Chondrocyte (in vitro differentiated cells): ENCODE results near the gene GUCY2D. TPM values are rescaled to one million over a fixed set of nuclear protein-coding genes. Genes with fewer than 3 reads are reported as not detected.

Experiments used
- DNase-seq: peaks from one replicate; pipeline ENCODE4 v3.0.0; 2021; ENCODE audit warnings: mixed read lengths, low spot score
- H3K27ac Mint-ChIP-seq: one replicate; pipeline ENCODE4 v1.8.0; 2021; ENCODE audit warnings: mild to moderate bottlenecking, moderate library complexity, mixed read lengths; ENCODE audit not compliant: unreplicated experiment
- H3K27me3 Mint-ChIP-seq: 2 replicates; pipeline ENCODE4 v1.8.0; 2021; ENCODE audit warnings: low read depth, mixed read lengths
- H3K36me3 Mint-ChIP-seq: 2 replicates; pipeline ENCODE4 v1.8.0; 2021; ENCODE audit warnings: low read depth, mixed read lengths
- H3K4me1 Mint-ChIP-seq: 2 replicates; pipeline ENCODE4 v1.8.0; 2021; ENCODE audit warnings: low read depth, mild to moderate bottlenecking, mixed read lengths
- H3K4me3 Mint-ChIP-seq: one replicate; pipeline ENCODE4 v1.8.0; 2021; ENCODE audit warnings: mild to moderate bottlenecking, moderate library complexity, mixed read lengths; ENCODE audit not compliant: unreplicated experiment
- H3K9me3 Mint-ChIP-seq: 2 replicates; pipeline ENCODE4 v1.8.0; 2021; ENCODE audit warnings: low read depth, mixed read lengths
- total RNA-seq: library from RNA; stranded (reverse); gene quantifications from 3 replicates; pipeline ENCODE4 v1.2.1, GENCODE V29; 2021
- TF ChIP-seq, protein P1 (sequence below): fragments of 200-600 bp; sonication (generic); IDR thresholded peaks from 2 replicates; pipeline ENCODE4 v1.5.0; 2021; ENCODE audit warnings: antibody characterized with exemption, mild to moderate bottlenecking, moderate library complexity

GUCY2D gene
- total RNA-seq, 1 donor from 2014 or later, result not detected

DNA sequence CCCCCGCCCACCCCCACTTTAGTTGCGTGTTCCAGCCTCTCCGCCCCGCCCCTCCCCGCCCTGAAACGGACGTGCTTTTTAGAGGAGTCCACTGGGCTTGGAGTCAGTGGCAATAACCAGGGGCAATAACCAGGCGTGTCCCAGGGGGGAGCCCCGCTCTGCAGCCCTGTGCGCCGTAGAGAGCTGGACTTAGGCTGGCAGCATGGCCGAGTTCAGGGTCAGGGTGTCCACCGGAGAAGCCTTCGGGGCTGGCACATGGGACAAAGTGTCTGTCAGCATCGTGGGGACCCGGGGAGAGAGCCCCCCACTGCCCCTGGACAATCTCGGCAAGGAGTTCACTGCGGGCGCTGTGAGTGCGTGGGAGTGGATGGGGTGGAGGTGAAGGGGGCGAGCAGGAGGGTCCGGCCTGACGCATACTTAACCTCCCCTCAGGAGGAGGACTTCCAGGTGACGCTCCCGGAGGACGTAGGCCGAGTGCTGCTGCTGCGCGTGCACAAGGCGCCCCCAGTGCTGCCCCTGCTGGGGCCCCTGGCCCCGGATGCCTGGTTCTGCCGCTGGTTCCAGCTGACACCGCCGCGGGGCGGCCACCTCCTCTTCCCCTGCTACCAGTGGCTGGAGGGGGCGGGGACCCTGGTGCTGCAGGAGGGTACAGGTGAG is 36.7 kb downstream of the GUCY2D start, which contains the start of gene ALOX15B:
TSS of gene ALOX15B (plus strand) at position 106 of the 657 bp plus-strand sequence. CDS start at position 203, 97 bp downstream.
- Mint-ChIP-seq H3K9me3 (no peaks in the 10 kb centered on the region), H3K27ac (no peak within 1 kb of the TSS), H3K36me3 (no peaks in the 10 kb centered on the region), H3K4me1 (peaks cover 3% of the 10 kb centered on the region), H3K27me3 (peaks cover 18% of the 10 kb centered on the region), H3K4me3 (no peak within 1 kb of the TSS)
- DNase-seq, result peak; percentile 89
- TF ChIP-seq, protein P1, sequence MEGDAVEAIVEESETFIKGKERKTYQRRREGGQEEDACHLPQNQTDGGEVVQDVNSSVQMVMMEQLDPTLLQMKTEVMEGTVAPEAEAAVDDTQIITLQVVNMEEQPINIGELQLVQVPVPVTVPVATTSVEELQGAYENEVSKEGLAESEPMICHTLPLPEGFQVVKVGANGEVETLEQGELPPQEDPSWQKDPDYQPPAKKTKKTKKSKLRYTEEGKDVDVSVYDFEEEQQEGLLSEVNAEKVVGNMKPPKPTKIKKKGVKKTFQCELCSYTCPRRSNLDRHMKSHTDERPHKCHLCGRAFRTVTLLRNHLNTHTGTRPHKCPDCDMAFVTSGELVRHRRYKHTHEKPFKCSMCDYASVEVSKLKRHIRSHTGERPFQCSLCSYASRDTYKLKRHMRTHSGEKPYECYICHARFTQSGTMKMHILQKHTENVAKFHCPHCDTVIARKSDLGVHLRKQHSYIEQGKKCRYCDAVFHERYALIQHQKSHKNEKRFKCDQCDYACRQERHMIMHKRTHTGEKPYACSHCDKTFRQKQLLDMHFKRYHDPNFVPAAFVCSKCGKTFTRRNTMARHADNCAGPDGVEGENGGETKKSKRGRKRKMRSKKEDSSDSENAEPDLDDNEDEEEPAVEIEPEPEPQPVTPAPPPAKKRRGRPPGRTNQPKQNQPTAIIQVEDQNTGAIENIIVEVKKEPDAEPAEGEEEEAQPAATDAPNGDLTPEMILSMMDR, result no peak

GRCh38 chr17:8039611-8040168 is 37.3 kb downstream of the GUCY2D start:
- no peak for DNase-seq
- Mint-ChIP-seq H3K27me3 (peaks cover 13% of the 10 kb centered on the region), H3K36me3 (no peaks in the 10 kb centered on the region), H3K4me1 (peaks cover 3% of the 10 kb centered on the region), H3K27ac (no peak overlapping the region), H3K9me3 (no peaks in the 10 kb centered on the region), H3K4me3 (no peak overlapping the region)
- TF ChIP-seq, protein P1, result no peak

- no peaks in the 10 kb centered on the region for H3K36me3 Mint-ChIP-seq
- H3K27me3 Mint-ChIP-seq, result peaks cover 9% of the 10 kb centered on the region
- no peaks in the 10 kb centered on the region for H3K9me3 Mint-ChIP-seq
- H3K4me3 Mint-ChIP-seq, result no peak overlapping the region
- H3K4me1 Mint-ChIP-seq, result peaks cover 3% of the 10 kb centered on the region
- TF ChIP-seq, protein P1, result peak; percentile 81
- DNase-seq, result no peak
- no peak overlapping the region for H3K27ac Mint-ChIP-seq
Measured at GRCh38 chr17:8041249-8041928, 39.0 kb downstream of the GUCY2D start.

DNA sequence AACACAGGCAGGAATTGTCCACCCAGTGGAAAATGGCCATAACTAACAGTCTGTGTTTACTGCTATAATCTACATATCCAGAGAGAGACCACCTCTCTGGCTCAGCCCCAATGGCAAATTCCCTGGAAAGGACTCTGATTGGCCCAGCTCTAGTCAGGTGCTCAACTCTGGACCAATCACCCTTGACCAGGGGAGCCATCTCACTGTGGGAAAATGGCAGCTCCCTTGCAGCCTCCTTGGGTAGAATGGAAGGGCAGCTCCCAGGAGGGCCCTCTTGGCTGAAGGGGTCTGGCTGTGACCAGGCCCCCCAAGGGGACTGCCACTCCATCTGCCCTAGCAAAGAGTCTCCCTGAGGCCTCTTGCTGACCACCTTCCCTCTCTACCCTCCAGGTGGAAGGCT is 39.6 kb downstream of the GUCY2D start:
- Mint-ChIP-seq H3K9me3 (no peaks in the 10 kb centered on the region), H3K27ac (no peak overlapping the region), H3K36me3 (no peaks in the 10 kb centered on the region), H3K4me3 (no peak overlapping the region), H3K4me1 (peaks cover 3% of the 10 kb centered on the region), H3K27me3 (peaks cover 11% of the 10 kb centered on the region)
- TF ChIP-seq, protein P1, result no peak
- DNase-seq, result no peak
